ENCODE measurements around the gene MMD2. TPM values are rescaled to one million over a fixed set of nuclear protein-coding genes. Genes with fewer than 3 reads are reported as not detected.
"Not testable (repeated sequence)": the region's sequence is repeated elsewhere in the genome, so short reads cannot be mapped to it uniquely, and the experiment has no call there.

MMD2 gene
- total RNA-seq, 1 experiment from 2014 or later = not detected

GRCh38 chr7:4893929-4894475 lies 65.0 kb downstream of the MMD2 start:
- DNase-seq (no peak), ATAC-seq (no peak)
- ChIA-PET CTCF (no interaction called here), POLR2A (ENCODE audit: unreplicated experiment) (no interaction called here)
- H3K9me2 ChIP-seq (replicated peaks; ENCODE audit: low read length) = no peaks in the 10 kb centered on the region
- BruUV-seq (replicated peaks) = no TSS peak
- no peak overlapping the region for H3K27ac ChIP-seq (ENCODE audit: low read length)
- TF ChIP-seq EZH2 (IDR thresholded peaks at IDR 0.05; ENCODE audit: low read length, unreplicated experiment) = no peak
- TF ChIP-seq CTCF (conservative IDR thresholded peaks at IDR 0.05; ENCODE audit: low read depth, low read length) = no peak
- TF ChIP-seq EZH2phosphoT487 (IDR thresholded peaks at IDR 0.05; ENCODE audit: borderline replicate concordance, low read length) = no peak
- H3K4me3 ChIP-seq (ENCODE audit: low read length) = no peak overlapping the region
- no peaks in the 10 kb centered on the region for H4K20me1 ChIP-seq (ENCODE audit: low read length)
- H3K9ac ChIP-seq (ENCODE audit: low read length) = no peak overlapping the region
- no peaks in the 10 kb centered on the region for H3K4me1 ChIP-seq (ENCODE audit: insufficient read depth, low read length)
- H3F3A ChIP-seq (ENCODE audit: low read length, unreplicated experiment) = no peaks in the 10 kb centered on the region
- no peaks in the 10 kb centered on the region for H3K27me3 ChIP-seq (ENCODE audit: low read length)
- intact Hi-C loops (cut with micrococcal nuclease) = no loop called here
- H3K36me3 ChIP-seq (ENCODE audit: low read depth, low read length) = no peaks in the 10 kb centered on the region
- no peaks in the 10 kb centered on the region for H3K79me2 ChIP-seq (ENCODE audit: low read length)
- H3K4me2 ChIP-seq (ENCODE audit: low read length) = no peak overlapping the region
- H2AFZ ChIP-seq (ENCODE audit: low read length) = no peak overlapping the region
- no peaks in the 10 kb centered on the region for H3K9me3 ChIP-seq (ENCODE audit: low read length)

GRCh38 chr7:4893188-4893587 lies 65.8 kb downstream of the MMD2 start:
- BruUV-seq (replicated peaks); H4K20me1 ChIP-seq (ENCODE audit: low read length); H3K4me1 ChIP-seq (ENCODE audit: insufficient read depth, low read length); ATAC-seq; H3F3A ChIP-seq (ENCODE audit: low read length, unreplicated experiment); H3K9me2 ChIP-seq (replicated peaks; ENCODE audit: low read length); H3K36me3 ChIP-seq (ENCODE audit: low read depth, low read length); H3K4me3 ChIP-seq (ENCODE audit: low read length); DNase-seq; H3K27ac ChIP-seq (ENCODE audit: low read length); H3K4me2 ChIP-seq (ENCODE audit: low read length); H3K79me2 ChIP-seq (ENCODE audit: low read length); POLR2A ChIA-PET (ENCODE audit: unreplicated experiment); H3K9me3 ChIP-seq (ENCODE audit: low read length); H3K9ac ChIP-seq (ENCODE audit: low read length); H2AFZ ChIP-seq (ENCODE audit: low read length); H3K27me3 ChIP-seq (ENCODE audit: low read length); CTCF ChIA-PET; intact Hi-C loops (cut with micrococcal nuclease): not testable (repeated sequence)

GRCh38 chr7:4891522-4891921 lies 67.5 kb downstream of the MMD2 start:
- H3K27me3 ChIP-seq (ENCODE audit: low read length); H3K9me2 ChIP-seq (replicated peaks; ENCODE audit: low read length); DNase-seq; POLR2A ChIA-PET (ENCODE audit: unreplicated experiment); H3K4me3 ChIP-seq (ENCODE audit: low read length); ATAC-seq; intact Hi-C loops (cut with micrococcal nuclease); H3F3A ChIP-seq (ENCODE audit: low read length, unreplicated experiment); H3K36me3 ChIP-seq (ENCODE audit: low read depth, low read length); H3K9ac ChIP-seq (ENCODE audit: low read length); H4K20me1 ChIP-seq (ENCODE audit: low read length); H3K4me1 ChIP-seq (ENCODE audit: insufficient read depth, low read length); H3K9me3 ChIP-seq (ENCODE audit: low read length); CTCF ChIA-PET; H2AFZ ChIP-seq (ENCODE audit: low read length); H3K79me2 ChIP-seq (ENCODE audit: low read length); BruUV-seq (replicated peaks); H3K27ac ChIP-seq (ENCODE audit: low read length); H3K4me2 ChIP-seq (ENCODE audit: low read length): not testable (repeated sequence)

- CTCF ChIA-PET = no interaction called here
- H2AFZ ChIP-seq (ENCODE audit: low read length) = no peak overlapping the region
- no peaks in the 10 kb centered on the region for H3K9me2 ChIP-seq (replicated peaks; ENCODE audit: low read length)
- BruUV-seq (replicated peaks) = no TSS peak
- H3K4me2 ChIP-seq (ENCODE audit: low read length) = no peak overlapping the region
- H4K20me1 ChIP-seq (ENCODE audit: low read length) = no peaks in the 10 kb centered on the region
- no peaks in the 10 kb centered on the region for H3K36me3 ChIP-seq (ENCODE audit: low read depth, low read length)
- H3K9me3 ChIP-seq (ENCODE audit: low read length) = no peaks in the 10 kb centered on the region
- H3K4me1 ChIP-seq (ENCODE audit: insufficient read depth, low read length) = no peaks in the 10 kb centered on the region
- POLR2A ChIA-PET (ENCODE audit: unreplicated experiment) = no interaction called here
- no peak for ATAC-seq
- TF ChIP-seq EZH2 (IDR thresholded peaks at IDR 0.05; ENCODE audit: low read length, unreplicated experiment) (no peak), EZH2phosphoT487 (IDR thresholded peaks at IDR 0.05; ENCODE audit: borderline replicate concordance, low read length) (no peak), CTCF (conservative IDR thresholded peaks at IDR 0.05; ENCODE audit: low read depth, low read length) (no peak)
- no peak overlapping the region for H3K4me3 ChIP-seq (ENCODE audit: low read length)
- no peak overlapping the region for H3K27ac ChIP-seq (ENCODE audit: low read length)
- intact Hi-C loops (cut with micrococcal nuclease) = loop anchor here (10.0 kb wide), 1 partner anchor 85 kb away; no protein-coding TSS in a partner anchor
- H3K79me2 ChIP-seq (ENCODE audit: low read length) = no peaks in the 10 kb centered on the region
- H3K27me3 ChIP-seq (ENCODE audit: low read length) = no peaks in the 10 kb centered on the region
- no peak for DNase-seq
- H3K9ac ChIP-seq (ENCODE audit: low read length) = no peak overlapping the region
- H3F3A ChIP-seq (ENCODE audit: low read length, unreplicated experiment) = no peaks in the 10 kb centered on the region
Measured at GRCh38 chr7:4889682-4890081, 69.3 kb downstream of the MMD2 start.
